Breast epithelium (tissue), 3 donors: Measurements from ENCODE around the gene PLAGL1.

Experiments
- POLR2A ChIP-seq: fragments of 450-650 bp; IDR thresholded peaks from one replicate; pipeline ENCODE4 v1.6.1; 2016; ENCODE audit warnings: antibody characterized with exemption, mild to moderate bottlenecking, moderate library complexity
- TF ChIP-seq, protein P1 (sequence below), 3 donors: fragments of 450-650 bp; IDR thresholded peaks; one replicate each; pipeline ENCODE4 v1.5.1; 2016 to 2017; ENCODE audit warnings: antibody characterized with exemption in 3 of 3, mild to moderate bottlenecking in 3 of 3, moderate library complexity in 3 of 3

DNA sequence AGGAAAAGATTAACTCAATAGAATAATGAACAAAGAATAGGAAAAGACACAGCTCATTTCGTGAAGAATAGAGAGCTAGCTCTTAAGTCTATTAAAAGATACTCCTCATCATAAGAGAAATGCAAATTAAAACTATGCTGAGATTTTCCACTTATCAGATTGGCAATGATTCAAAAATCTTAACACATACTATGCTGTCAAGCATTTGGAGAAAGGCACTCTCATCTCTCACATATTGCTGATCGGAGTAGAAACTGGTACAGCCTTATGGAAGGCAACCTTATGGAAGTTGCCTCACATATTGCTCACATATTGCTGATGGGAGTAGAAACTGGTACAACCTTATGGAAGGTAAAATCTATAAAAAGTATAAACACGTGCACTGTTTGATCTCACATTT is 21.4 kb upstream of the PLAGL1 start:
- TF ChIP-seq, protein P1, sequence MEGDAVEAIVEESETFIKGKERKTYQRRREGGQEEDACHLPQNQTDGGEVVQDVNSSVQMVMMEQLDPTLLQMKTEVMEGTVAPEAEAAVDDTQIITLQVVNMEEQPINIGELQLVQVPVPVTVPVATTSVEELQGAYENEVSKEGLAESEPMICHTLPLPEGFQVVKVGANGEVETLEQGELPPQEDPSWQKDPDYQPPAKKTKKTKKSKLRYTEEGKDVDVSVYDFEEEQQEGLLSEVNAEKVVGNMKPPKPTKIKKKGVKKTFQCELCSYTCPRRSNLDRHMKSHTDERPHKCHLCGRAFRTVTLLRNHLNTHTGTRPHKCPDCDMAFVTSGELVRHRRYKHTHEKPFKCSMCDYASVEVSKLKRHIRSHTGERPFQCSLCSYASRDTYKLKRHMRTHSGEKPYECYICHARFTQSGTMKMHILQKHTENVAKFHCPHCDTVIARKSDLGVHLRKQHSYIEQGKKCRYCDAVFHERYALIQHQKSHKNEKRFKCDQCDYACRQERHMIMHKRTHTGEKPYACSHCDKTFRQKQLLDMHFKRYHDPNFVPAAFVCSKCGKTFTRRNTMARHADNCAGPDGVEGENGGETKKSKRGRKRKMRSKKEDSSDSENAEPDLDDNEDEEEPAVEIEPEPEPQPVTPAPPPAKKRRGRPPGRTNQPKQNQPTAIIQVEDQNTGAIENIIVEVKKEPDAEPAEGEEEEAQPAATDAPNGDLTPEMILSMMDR (IDR thresholded peaks at IDR 0.05): no peak
- TF ChIP-seq POLR2A: no peak
